T-helper 1 cell treated with Interleukin-12 subunit alpha and Interleukin-12 subunit beta and Interleukin-4 antibody, amounts not matched to agents 30 μg/mL and 1 μg/mL, for 36 hours (primary cell): ENCODE data around the gene KIF1A.

Experiments used
- H3K27ac Mint-ChIP-seq: one replicate; pipeline ENCODE4 v1.8.0; 2021; ENCODE audit warnings: mild to moderate bottlenecking, mixed read lengths
- H3K27me3 Mint-ChIP-seq: one replicate; pipeline ENCODE4 v1.8.0; 2021; ENCODE audit warnings: low read depth, mixed read lengths
- H3K36me3 Mint-ChIP-seq: one replicate; pipeline ENCODE4 v1.8.0; 2021; ENCODE audit warnings: low read depth, mixed read lengths
- H3K4me1 Mint-ChIP-seq: one replicate; pipeline ENCODE4 v1.8.0; 2021; ENCODE audit warnings: low read depth, mixed read lengths
- H3K4me3 Mint-ChIP-seq: one replicate; pipeline ENCODE4 v1.8.0; 2021; ENCODE audit warnings: mild to moderate bottlenecking, moderate library complexity, mixed read lengths
- H3K9me3 Mint-ChIP-seq: one replicate; pipeline ENCODE4 v1.8.0; 2021; ENCODE audit warnings: mixed read lengths

KIF1A gene

DNA sequence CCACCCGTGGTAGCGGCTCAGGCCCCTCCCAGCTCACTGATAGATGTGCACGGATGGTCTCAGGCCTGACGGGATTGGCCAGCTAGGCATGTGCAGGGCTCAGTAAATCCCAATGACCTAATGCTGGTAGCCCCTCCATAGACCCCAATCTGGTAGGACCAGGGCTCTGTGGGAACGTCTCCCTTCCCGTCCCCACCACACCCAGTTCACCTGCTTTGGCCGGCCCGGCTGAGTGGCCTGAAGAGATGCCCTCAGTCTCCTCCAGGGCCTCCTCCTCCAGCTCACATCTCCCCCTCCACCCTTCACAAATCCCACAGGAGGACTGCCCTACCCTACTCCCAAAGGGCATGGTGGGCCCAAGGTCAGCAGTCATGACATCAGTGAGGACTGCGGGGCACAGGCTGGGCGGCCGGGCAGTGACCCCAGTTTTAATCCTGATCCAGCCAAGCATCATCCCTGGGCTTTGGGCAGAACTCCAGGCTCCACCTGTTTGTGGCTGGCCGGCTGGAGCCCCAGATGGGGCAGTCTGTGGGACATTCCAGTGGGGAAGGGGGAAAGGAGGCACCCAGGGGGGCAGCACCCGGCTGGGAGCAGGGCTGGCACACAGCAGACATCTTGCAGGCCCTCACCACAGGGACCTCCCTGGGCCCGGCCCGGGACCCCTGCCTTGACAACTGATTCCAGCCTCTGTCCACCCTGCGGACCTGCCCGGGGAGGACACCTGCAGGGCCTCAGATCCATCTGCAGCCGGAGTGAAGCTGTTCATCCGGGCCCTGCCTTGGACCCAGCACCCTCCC is 2.3 kb downstream of the KIF1A start:
- Mint-ChIP-seq H3K36me3 (peaks cover 2% of the 10 kb centered on the region), H3K4me3 (no peak overlapping the region), H3K27ac (no peak overlapping the region), H3K9me3 (peaks cover 10% of the 10 kb centered on the region), H3K4me1 (peaks cover 7% of the 10 kb centered on the region), H3K27me3 (peaks cover 43% of the 10 kb centered on the region)

DNA sequence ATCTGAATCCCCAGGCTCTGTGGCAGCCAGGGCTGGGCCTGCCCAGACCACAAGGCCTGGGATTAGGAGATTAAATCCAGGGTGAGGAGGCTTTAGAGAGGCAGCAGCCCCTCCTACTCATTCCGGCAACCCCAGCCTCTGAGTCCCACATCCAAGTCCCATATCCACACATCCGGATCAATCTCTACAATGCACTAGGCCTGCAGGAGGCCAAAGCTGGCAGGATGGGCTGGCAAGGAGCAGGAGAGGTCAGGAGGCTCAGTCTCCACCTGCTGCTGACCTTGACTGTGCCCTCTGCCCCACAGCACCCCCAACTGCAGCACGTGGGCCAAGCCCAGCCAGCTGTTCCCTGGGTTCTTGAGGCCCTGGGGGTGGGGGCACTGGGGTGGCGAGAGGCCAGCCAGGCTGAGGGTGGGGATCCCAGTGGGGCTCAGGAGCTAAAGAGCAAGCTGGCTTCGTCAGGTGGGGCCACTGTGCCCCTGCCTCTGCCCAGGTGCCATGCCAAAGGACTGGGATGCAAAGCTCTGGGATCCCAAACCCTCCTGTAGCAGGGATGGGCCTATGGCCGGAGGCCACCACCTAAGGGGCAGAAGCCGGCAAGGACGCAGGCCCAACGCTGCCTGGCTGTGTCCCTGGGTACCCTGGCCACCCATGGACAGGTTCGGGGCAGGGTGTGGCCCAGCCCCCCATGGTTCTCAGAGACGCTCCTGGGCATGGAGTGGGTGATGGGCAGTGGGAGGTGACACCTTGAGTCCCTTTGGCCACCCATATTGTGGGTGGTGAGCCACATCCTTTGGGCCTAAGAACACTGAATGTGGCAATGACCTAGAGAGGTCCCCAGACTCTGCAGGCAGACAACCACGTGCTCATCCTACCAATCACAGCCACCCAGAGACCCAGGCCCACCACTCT is 3.2 kb downstream of the KIF1A start:
- peaks cover 5% of the 10 kb centered on the region for H3K4me1 Mint-ChIP-seq
- no peak overlapping the region for H3K27ac Mint-ChIP-seq
- peaks cover 35% of the 10 kb centered on the region for H3K27me3 Mint-ChIP-seq
- H3K36me3 Mint-ChIP-seq: no peaks in the 10 kb centered on the region
- peaks cover 14% of the 10 kb centered on the region for H3K9me3 Mint-ChIP-seq
- no peak overlapping the region for H3K4me3 Mint-ChIP-seq

DNA sequence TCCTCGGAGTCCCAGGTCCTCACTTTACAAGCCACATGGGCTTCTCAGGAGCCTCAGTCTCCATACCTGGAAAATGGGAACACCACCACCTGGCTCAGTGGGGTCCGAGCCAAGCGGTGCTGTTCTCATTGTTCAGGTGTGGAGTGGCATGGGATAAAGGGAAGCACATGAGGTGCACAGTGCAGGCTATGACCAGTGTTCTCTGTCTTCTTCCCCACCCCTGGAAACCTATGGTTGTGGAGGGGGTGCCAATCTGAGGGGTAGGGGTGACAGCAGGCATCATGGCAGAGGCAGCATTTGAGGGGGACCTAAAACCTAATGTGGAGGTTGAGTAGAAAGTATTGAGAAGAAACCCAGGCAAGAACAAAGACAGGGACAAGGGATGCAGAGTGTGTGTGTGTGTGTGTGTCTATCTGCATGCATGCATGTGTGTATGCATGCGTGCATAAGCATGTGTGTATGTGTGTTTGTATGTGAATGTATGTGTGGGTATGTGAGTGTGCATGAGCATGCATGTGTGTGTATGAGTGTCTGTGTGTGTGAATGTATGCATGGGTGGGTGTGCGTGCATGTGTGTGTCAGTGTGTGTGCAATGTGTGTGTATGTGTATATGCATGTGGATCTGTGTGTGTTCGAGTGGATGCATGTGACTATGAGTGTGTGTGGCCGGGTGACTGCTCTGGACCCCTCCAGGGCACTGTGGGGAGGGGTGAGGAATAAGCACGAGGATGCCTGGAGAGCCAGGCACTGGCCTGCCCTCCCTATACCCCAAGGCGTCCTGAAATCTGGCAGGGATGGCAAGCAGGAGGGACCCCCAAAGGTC is 4.0 kb downstream of the KIF1A start:
- H3K4me1 Mint-ChIP-seq: no peaks in the 10 kb centered on the region
- no peak overlapping the region for H3K4me3 Mint-ChIP-seq

DNA sequence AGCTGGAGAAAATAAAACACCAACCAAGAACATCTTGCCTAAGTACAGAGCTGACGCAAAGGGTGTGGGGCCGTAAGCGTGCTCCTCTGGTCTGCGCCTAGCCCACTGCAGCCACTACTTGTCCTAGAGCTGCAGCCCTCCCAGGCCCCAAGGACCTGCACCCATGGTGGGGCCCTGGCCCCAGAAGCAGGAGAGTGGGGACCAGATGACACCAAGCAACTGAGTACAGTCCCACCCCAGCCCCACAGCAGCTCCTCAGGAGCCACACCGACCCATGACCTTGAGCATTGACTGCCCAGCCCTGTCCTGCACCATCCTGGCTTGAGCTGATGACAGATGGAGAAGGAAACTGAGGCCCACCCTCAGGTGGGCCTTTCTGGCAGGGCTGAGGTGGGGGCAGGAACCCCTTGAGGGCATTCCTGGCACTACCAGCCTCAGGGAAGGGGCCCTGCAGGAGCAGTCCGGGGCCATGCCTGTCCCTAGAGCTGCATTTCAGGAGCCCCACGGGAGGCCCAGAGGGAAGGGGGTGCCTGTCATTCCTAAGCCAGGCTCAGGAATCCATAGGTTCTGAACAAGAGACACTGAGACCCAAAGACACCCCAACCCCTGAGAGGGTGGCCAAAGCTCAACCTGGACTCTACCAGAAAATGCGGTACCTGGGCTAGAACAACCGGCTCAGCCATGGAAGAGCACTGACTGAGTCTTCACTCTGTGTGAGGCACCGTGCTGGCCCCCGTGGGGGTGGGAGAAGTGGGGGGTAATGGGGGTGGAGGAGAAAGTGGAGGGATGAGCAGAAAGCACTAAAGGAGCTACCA is 4.9 kb downstream of the KIF1A start:
- H3K4me3 Mint-ChIP-seq: no peak overlapping the region

More for the DNA sequence above, 4.0 kb downstream of the KIF1A start:
- no peaks in the 10 kb centered on the region for H3K36me3 Mint-ChIP-seq
- peaks cover 26% of the 10 kb centered on the region for H3K27me3 Mint-ChIP-seq
- H3K9me3 Mint-ChIP-seq: peaks cover 14% of the 10 kb centered on the region
- no peak overlapping the region for H3K27ac Mint-ChIP-seq

DNA sequence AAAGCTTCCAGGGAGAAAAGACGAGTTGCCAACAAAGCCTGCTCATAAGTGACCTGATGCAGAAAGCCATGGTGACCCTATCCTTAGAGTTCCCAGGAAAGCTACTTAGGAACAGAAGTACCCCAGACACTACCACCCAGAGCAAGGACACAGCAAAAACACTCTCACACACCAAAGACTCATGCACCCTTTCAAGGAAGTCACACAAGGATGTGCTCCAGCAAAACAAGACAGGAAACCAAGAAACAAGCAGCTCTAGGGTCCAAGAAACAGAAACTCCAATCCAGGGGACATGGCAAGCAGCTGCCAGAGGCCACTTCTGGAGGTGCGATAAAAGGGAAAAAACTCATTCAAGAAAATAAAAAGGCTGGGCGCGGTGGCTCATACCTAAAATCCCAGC is 5.7 kb downstream of the KIF1A start:
- no peak overlapping the region for H3K27ac Mint-ChIP-seq
- H3K27me3 Mint-ChIP-seq: peaks cover 24% of the 10 kb centered on the region
- H3K4me3 Mint-ChIP-seq: no peak overlapping the region
- no peaks in the 10 kb centered on the region for H3K4me1 Mint-ChIP-seq
- H3K9me3 Mint-ChIP-seq: peaks cover 14% of the 10 kb centered on the region
- H3K36me3 Mint-ChIP-seq: no peaks in the 10 kb centered on the region

More for the DNA sequence above, 4.9 kb downstream of the KIF1A start:
- Mint-ChIP-seq H3K4me1 (no peaks in the 10 kb centered on the region), H3K27me3 (peaks cover 24% of the 10 kb centered on the region), H3K27ac (no peak overlapping the region), H3K36me3 (no peaks in the 10 kb centered on the region), H3K9me3 (peaks cover 14% of the 10 kb centered on the region)

DNA sequence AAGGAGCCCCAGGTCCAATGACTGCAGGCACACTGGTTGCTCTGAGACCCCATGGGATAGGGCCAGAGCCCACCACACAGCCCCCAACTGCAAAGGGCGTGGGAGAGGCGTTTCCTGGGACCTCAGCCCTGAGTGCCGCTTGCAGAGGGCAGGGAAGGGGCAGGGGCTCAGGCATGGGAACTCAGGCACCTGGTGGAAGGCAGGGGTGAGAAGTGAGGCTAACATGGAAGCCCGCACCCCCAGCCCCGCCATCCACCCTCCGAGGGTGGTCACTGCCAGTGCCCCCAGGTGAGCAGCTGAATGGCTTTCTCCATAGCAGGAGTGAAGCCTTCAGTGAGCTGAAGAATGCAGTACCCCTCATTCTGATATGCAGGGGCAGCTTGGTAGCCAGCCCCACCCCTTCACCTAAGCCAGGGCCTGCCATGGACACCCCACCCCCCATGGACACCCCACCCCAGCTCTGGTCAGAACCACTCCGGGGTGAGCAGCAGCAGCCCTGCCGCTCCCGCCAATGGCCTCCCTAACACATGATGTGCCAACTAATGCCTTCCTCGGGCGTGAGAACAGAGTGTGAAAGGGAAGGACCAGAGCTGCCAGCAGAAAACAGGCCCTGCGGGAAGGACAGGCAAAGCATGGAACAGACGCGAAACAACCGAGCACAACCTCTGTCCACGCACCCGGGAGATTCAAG is 6.6 kb downstream of the KIF1A start:
- Mint-ChIP-seq H3K27ac (no peak overlapping the region), H3K27me3 (peaks cover 19% of the 10 kb centered on the region), H3K4me1 (no peaks in the 10 kb centered on the region), H3K36me3 (no peaks in the 10 kb centered on the region), H3K9me3 (peaks cover 14% of the 10 kb centered on the region), H3K4me3 (no peak overlapping the region)

DNA sequence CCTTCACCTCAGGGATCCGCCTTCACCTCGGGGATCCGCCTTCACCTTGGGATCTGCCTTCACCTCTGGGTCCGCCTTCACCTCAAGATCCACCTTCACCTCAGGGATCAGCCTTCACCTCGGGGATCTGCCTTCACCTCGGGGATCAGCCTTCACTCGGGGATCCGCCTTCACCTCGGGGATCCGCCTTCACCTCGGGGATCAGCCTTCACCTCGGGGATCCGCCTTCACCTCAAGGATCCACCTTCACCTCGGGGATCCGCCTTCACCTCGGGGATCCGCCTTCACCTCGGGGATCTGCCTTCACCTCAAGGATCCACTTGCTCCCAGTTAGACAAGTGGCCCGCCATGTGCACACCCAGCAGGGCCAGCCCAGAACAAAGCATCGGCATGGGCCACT is 7.3 kb downstream of the KIF1A start:
- Mint-ChIP-seq H3K4me3 (no peak overlapping the region), H3K27me3 (peaks cover 16% of the 10 kb centered on the region), H3K9me3 (peaks cover 14% of the 10 kb centered on the region), H3K4me1 (no peaks in the 10 kb centered on the region), H3K36me3 (no peaks in the 10 kb centered on the region), H3K27ac (no peak overlapping the region)

DNA sequence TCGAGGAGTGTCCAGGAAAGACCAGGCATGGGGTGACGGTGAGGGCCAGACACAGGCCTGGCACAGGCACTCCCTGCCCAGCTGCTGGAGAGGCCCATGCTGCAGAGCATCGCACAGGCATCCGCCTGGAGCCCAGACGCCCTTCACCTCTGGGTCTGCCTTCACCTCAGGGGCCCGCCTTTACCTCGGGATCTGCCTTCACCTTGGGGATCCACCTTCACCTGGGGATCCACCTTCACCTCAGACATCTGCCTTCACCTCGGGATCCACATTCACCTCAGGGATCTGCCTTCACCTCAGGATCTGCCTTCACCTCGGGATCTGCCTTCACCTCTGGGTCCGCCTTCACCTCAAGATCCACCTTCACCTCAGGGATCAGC is 7.7 kb downstream of the KIF1A start:
- peaks cover 16% of the 10 kb centered on the region for H3K27me3 Mint-ChIP-seq
- no peak overlapping the region for H3K27ac Mint-ChIP-seq
- H3K36me3 Mint-ChIP-seq: no peaks in the 10 kb centered on the region
- H3K9me3 Mint-ChIP-seq: peaks cover 14% of the 10 kb centered on the region
- no peaks in the 10 kb centered on the region for H3K4me1 Mint-ChIP-seq
- no peak overlapping the region for H3K4me3 Mint-ChIP-seq

DNA sequence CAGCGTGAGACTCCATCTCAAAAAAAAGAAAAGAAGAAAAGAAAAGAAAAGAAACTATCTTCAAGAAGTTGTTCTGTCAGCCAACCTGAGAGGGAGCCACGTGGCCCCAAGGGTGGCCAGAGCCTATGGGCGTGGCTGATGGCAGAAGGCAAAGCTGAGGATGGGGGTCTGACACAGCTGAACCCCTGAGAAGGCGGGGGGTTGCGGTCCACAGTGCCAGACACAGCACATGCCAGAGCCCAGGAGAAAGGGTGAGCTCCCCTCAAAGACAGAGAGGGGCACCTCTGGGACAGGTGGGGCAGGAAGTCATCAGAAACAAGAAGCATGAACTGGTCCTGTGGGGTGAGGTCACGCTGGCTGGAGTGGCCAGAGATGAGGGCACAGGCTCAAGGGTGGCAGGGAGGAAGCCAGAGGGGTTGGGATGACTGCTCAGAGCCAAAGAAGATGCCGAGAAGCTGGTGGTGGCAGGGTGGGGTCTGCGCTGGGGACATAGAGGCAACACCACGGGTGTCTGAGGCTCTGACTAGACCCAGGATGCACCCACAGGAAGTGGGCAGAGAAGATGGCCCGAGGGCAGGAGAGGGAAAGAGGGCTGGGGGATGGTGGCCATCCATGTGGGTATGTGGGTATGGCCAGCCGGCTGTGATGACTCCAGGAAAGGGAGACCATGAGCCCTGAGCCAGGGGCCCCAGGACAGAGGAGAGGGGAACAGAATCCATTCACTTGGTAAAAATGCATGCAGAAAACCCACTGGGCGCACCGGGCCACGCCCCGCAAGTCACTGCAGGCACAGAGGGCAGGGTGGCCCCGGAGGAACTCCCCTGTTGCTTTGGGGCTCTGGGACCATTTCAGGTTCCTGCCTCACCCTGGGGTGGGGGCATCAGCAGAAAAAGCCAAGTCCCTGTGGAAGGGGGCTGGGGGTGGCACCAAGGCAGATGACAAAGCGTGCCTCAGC is 8.4 kb downstream of the KIF1A start:
- Mint-ChIP-seq H3K4me1 (no peaks in the 10 kb centered on the region), H3K36me3 (no peaks in the 10 kb centered on the region), H3K4me3 (no peak overlapping the region), H3K27ac (no peak overlapping the region), H3K9me3 (peaks cover 14% of the 10 kb centered on the region), H3K27me3 (peaks cover 16% of the 10 kb centered on the region)

DNA sequence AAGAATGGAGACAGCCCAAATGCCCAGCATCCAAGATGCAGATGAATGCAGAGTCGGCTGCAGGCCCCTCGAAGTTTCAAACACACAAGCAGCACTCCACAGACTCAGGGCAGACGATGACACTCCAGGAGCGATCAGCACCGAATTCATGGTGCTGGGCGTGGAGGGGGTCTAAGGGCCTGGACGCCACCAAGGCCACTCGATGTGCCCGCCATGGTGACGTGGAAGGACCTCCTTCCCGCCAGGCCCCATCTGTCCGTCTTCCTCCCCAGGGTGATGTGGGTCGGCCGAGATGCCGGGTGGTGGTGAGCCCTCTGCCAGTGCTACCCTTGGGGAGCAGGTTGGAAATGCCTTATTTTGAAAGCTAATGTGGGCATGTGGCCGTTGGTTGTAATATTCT is 9.4 kb downstream of the KIF1A start:
- H3K27me3 Mint-ChIP-seq: peaks cover 11% of the 10 kb centered on the region
- peaks cover 14% of the 10 kb centered on the region for H3K9me3 Mint-ChIP-seq
- H3K4me1 Mint-ChIP-seq: no peaks in the 10 kb centered on the region
- no peaks in the 10 kb centered on the region for H3K36me3 Mint-ChIP-seq
- H3K27ac Mint-ChIP-seq: no peak overlapping the region
- H3K4me3 Mint-ChIP-seq: no peak overlapping the region

DNA sequence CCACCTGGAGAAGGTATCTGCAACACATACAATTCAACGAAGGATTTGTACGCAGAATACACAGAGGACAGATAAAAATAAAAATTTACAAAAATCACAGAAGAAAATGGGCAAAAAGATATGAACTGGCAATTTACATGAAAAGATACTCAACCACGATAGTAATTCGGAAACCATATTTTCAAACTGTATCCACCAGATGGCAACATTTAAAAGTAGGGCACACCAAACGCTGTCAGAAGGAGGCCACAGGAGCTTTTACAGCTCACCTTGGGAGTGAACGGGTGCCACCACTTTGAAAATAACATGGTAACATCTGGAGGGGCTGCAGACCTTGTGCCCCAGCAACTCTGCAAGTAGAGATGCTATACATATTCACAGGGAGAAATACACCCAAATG is 9.8 kb downstream of the KIF1A start:
- no peaks in the 10 kb centered on the region for H3K4me1 Mint-ChIP-seq
- no peak overlapping the region for H3K27ac Mint-ChIP-seq
- H3K4me3 Mint-ChIP-seq: no peak overlapping the region
- peaks cover 14% of the 10 kb centered on the region for H3K27me3 Mint-ChIP-seq
- no peaks in the 10 kb centered on the region for H3K36me3 Mint-ChIP-seq
- H3K9me3 Mint-ChIP-seq: peaks cover 14% of the 10 kb centered on the region

DNA sequence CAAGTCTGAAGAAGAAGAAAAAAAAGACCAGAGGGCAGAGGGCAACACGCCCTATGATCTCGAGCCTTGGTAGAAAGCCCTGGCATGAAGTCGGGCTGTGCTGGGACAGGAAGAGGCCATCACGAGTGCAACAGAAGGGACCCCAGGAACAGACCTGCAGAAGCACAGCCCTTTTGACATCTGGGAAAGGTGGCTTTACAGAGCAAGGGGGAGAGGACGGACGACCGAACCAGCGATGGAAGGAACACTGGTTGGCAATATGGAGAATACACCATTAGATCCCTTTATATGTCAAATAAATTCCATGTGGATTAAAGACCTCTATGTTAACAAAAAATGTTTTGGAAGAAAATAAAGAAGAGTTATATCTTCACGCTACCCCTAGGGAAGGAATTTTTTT is 10.7 kb downstream of the KIF1A start:
- H3K4me3 Mint-ChIP-seq: no peak overlapping the region
- H3K36me3 Mint-ChIP-seq: no peaks in the 10 kb centered on the region
- H3K27me3 Mint-ChIP-seq: peaks cover 19% of the 10 kb centered on the region
- H3K4me1 Mint-ChIP-seq: no peaks in the 10 kb centered on the region
- H3K27ac Mint-ChIP-seq: no peak overlapping the region
- H3K9me3 Mint-ChIP-seq: peaks cover 12% of the 10 kb centered on the region
